Smooth muscle cell (in vitro differentiated cells): Measurements from ENCODE around the gene HCST. TPM values are rescaled to one million over a fixed set of nuclear protein-coding genes. Genes with fewer than 3 reads are reported as not detected.
"Not testable (repeated sequence)": the region's sequence is repeated elsewhere in the genome, so short reads cannot be mapped to it uniquely, and the experiment has no call there.

ENCODE experiments used
- DNase-seq: peaks from one replicate; lab custom pipeline; 2025; ENCODE audit not compliant: unreplicated experiment; lab: John Stamatoyannopoulos, UW
- H2AFZ ChIP-seq: fragments of 200-600 bp; sonication (generic); 2 replicates; pipeline ENCODE4 v1.6.0; 2016; ENCODE audit warnings: antibody characterized with exemption, low read depth, mild to moderate bottlenecking
- H3F3A ChIP-seq: fragments of 200-600 bp; sonication (generic); 2 replicates; pipeline ENCODE4 v1.6.0; 2017; ENCODE audit warnings: antibody characterized with exemption, low read depth
- H3K27ac ChIP-seq: fragments of 200-600 bp; sonication (generic); 2 replicates; pipeline ENCODE4 v1.5.1; 2016; ENCODE audit warnings: low read depth, mild to moderate bottlenecking
- H3K27me3 ChIP-seq: fragments of 200-600 bp; sonication (generic); 2 replicates; pipeline ENCODE4 v1.6.1; 2016; ENCODE audit warnings: low read depth, mild to moderate bottlenecking
- H3K36me3 ChIP-seq: fragments of 200-600 bp; sonication (generic); 2 replicates; pipeline ENCODE4 v1.5.1; 2016; ENCODE audit warnings: low read depth
- H3K4me1 ChIP-seq: fragments of 200-600 bp; sonication (generic); 2 replicates; pipeline ENCODE4 v1.5.1; 2016; ENCODE audit warnings: low read depth
- H3K4me2 ChIP-seq: fragments of 200-600 bp; sonication (generic); 2 replicates; pipeline ENCODE4 v1.6.0; 2016; ENCODE audit warnings: mild to moderate bottlenecking
- H3K4me3 ChIP-seq: fragments of 200-600 bp; sonication (generic); 2 replicates; pipeline ENCODE4 v1.5.1; 2016; ENCODE audit warnings: mild to moderate bottlenecking
- H3K79me2 ChIP-seq: fragments of 200-600 bp; sonication (generic); 2 replicates; pipeline ENCODE4 v1.6.0; 2016; ENCODE audit warnings: low read depth, mild to moderate bottlenecking
- H3K9ac ChIP-seq: fragments of 200-600 bp; sonication (generic); 2 replicates; pipeline ENCODE4 v1.6.0; 2016; ENCODE audit warnings: low read depth
- H3K9me3 ChIP-seq: fragments of 200-600 bp; sonication (generic); replicated peaks from 2 replicates; pipeline ENCODE4 v1.5.1; 2016; ENCODE audit warnings: low read depth
- H4K20me1 ChIP-seq: fragments of 200-600 bp; sonication (generic); 2 replicates; pipeline ENCODE4 v1.6.0; 2016; ENCODE audit warnings: low read depth
- WGBS: methylation state at CpG from one replicate; pipeline ENCODE4 v1.1.7; 2016; ENCODE audit warnings: low lambda C conversion rate; 5-methylcytosine and 5-hydroxymethylcytosine counted together
- polyA plus RNA-seq: library from polyadenylated mRNA; unstranded; fragments of >200 nt; fragmentation: Nextera tagmentation; extraction: Ambion mirVana; gene quantifications from 2 replicates; pipeline ENCODE4 v1.2.1, GENCODE V29; 2016
- total RNA-seq: library from RNA; depleted of rRNA; stranded (reverse); fragments of >200 nt; gene quantifications from 2 replicates; pipeline ENCODE4 v1.2.3, GENCODE V29; 2014
- TF ChIP-seq, protein P1 (sequence below): fragments of 200-600 bp; sonication (generic); IDR thresholded peaks from 2 replicates; pipeline ENCODE4 v1.5.1; 2017; ENCODE audit warnings: borderline replicate concordance, mild to moderate bottlenecking, antibody characterized with exemption; ENCODE audit not compliant: insufficient read depth, poor library complexity, severe bottlenecking

The HCST gene
- total and polyA plus RNA-seq, 2 experiments from 2014 or later = 0.81 to 3.4 TPM

DNA sequence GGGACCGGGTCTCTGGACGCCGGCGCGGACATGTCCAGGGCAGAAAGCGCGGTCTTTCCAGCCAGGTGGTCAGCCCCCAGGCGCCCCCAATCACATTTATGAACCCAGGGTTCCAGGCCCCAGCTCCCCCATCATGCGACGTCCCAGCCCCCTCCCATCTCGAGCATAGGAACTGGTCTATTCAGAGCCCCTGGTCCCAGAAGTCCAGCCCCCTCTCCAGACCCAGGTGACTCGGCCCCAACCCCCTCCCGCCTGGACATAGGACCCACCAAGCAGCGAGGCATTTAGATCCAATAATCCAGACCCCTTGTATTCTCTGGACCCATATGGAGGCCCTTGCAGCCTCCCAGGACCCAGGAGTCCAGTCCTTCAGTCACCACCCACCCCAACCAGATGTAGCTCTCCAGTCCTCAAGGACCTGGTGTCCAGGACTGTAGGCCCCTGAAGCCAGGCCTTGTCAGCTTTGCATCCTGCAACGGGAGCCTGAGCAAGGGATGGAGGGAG, 33.5 kb upstream of the HCST start:
- Histone ChIP-seq H3K27me3 (no peaks in the 10 kb centered on the region), H3K36me3 (no peaks in the 10 kb centered on the region), H3K4me1 (peaks cover 13% of the 10 kb centered on the region), H3K9me3 (no peaks in the 10 kb centered on the region), H3K4me3 (peak overlapping the region; percentile 64), H3F3A (no peaks in the 10 kb centered on the region), H4K20me1 (no peaks in the 10 kb centered on the region), H3K79me2 (no peaks in the 10 kb centered on the region), H3K9ac (no peak overlapping the region), H3K4me2 (peak overlapping the region; percentile 92), H2AFZ (no peak overlapping the region), H3K27ac (no peak overlapping the region)
- TF ChIP-seq, protein P1, sequence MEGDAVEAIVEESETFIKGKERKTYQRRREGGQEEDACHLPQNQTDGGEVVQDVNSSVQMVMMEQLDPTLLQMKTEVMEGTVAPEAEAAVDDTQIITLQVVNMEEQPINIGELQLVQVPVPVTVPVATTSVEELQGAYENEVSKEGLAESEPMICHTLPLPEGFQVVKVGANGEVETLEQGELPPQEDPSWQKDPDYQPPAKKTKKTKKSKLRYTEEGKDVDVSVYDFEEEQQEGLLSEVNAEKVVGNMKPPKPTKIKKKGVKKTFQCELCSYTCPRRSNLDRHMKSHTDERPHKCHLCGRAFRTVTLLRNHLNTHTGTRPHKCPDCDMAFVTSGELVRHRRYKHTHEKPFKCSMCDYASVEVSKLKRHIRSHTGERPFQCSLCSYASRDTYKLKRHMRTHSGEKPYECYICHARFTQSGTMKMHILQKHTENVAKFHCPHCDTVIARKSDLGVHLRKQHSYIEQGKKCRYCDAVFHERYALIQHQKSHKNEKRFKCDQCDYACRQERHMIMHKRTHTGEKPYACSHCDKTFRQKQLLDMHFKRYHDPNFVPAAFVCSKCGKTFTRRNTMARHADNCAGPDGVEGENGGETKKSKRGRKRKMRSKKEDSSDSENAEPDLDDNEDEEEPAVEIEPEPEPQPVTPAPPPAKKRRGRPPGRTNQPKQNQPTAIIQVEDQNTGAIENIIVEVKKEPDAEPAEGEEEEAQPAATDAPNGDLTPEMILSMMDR = no peak
- 2% methylated on average over 14 of the region's 15 CpGs for WGBS
- DNase-seq = no peak

- Histone ChIP-seq H3F3A (no peaks in the 10 kb centered on the region), H3K4me1 (peaks cover 13% of the 10 kb centered on the region), H3K79me2 (no peaks in the 10 kb centered on the region), H3K4me3 (peak overlapping the region; percentile 64), H4K20me1 (no peaks in the 10 kb centered on the region), H3K9ac (no peak overlapping the region), H3K27me3 (no peaks in the 10 kb centered on the region), H3K4me2 (peak overlapping the region; percentile 92), H3K36me3 (no peaks in the 10 kb centered on the region), H3K9me3 (no peaks in the 10 kb centered on the region), H2AFZ (no peak overlapping the region), H3K27ac (no peak overlapping the region)
- TF ChIP-seq, protein P1 = no peak
- DNase-seq = no peak
- under 1% methylated on average over 44 of the region's 51 CpGs for WGBS
Observed at GRCh38 chr19:35869327-35870123, 32.8 kb upstream of the HCST start.

DNA sequence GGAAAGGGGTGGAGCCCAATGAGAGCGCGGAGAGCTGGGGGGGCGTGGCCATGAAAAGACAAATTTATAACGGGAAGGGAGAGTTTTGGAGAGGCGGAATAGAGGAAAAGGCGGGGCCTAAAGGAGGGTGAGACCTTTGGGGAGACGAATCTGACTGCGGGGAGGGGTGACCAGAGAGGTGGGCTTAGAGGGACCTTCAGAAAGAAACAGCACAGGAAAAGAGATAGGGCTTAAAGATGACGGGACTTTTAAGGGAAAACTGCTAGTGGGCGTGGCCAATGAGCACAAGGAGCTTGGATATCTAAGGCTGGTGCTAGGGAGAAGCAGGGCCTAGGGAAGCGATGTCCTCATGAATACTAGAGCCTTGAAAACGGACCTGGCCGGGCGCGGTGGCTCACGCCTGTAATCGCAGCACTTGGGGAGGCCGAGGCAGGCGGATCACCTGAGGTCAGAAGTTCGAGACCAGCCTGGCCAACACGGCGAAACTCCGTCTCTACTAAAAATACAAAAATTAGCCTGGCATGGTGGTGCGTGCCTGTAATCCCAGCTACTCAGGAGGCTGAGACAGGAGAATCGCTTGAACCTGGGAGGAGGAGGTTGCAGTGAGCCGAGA, 32.1 kb upstream of the HCST start:
- H3K9ac ChIP-seq, H3K27ac ChIP-seq, H4K20me1 ChIP-seq, H3K27me3 ChIP-seq, H3F3A ChIP-seq, H2AFZ ChIP-seq, H3K9me3 ChIP-seq, H3K79me2 ChIP-seq, H3K36me3 ChIP-seq, DNase-seq: not testable (repeated sequence)
- peak overlapping the region; percentile 64 for H3K4me3 ChIP-seq
- peaks cover 13% of the 10 kb centered on the region for H3K4me1 ChIP-seq
- peak overlapping the region; percentile 92 for H3K4me2 ChIP-seq
- WGBS = 44% methylated on average over 26 of the region's 26 CpGs

DNA sequence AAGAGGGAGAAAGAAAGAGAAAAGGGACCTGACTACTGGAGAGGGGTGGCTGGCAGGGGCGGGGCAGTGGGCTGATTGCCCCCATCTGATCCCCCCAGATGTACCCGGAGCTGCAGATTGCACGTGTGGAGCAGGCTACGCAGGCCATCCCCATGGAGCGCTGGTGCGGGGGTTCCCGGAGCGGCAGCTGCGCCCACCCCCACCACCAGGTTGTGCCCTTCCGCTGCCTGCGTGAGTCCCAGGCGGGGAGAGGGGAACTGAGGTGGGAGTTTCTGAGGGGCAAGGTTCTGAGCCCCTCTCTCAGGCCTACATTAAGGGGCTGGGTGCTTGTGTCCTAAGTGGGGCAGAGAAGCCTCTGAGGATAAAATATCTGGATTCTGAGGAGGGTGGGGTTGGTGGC, 31.5 kb upstream of the HCST start:
- 80% methylated on average over 12 of the region's 12 CpGs for WGBS
- Histone ChIP-seq H3K79me2 (no peaks in the 10 kb centered on the region), H3K4me3 (no peak overlapping the region), H3K9me3 (no peaks in the 10 kb centered on the region), H2AFZ (no peak overlapping the region), H3K4me2 (no peak overlapping the region), H3K9ac (no peak overlapping the region), H4K20me1 (no peaks in the 10 kb centered on the region), H3K36me3 (no peaks in the 10 kb centered on the region), H3F3A (no peaks in the 10 kb centered on the region), H3K27ac (no peak overlapping the region), H3K4me1 (peaks cover 13% of the 10 kb centered on the region), H3K27me3 (no peaks in the 10 kb centered on the region)
- DNase-seq = no peak
- TF ChIP-seq, protein P1 = no peak
